Heart right ventricle (tissue), 16 donors: Measurements from ENCODE around the gene MAFG. TPM values are rescaled to one million over a fixed set of nuclear protein-coding genes. Genes with fewer than 3 reads are reported as not detected.
A peak's percentile ranks its signal among the peaks of the same experiment; 100 is the strongest.

Experiments
- ATAC-seq, 8 donors: fragments of 200-7000 bp; cut with Tn5 transposase; one replicate each; pipeline ENCODE4 v1.9.1; 2020; ENCODE audit warnings: mild to moderate bottlenecking in 8 of 8, moderate library complexity in 8 of 8, moderate number of reproducible peaks in 1 of 8
- DNase-seq, 2 donors: peaks; one replicate each; pipeline ENCODE4 v3.0.0-alpha.2; 2020
- H3K27ac ChIP-seq, 10 donors: fragments of 200-600 bp; sonication (generic) in 2 of 10; one replicate each; pipeline versions ENCODE4 v1.5.0 to v1.8.0; 2020 to 2022; ENCODE audit warnings: mild to moderate bottlenecking in 3 of 10
- H3K27me3 ChIP-seq, 7 donors: fragments of 200-600 bp; one replicate each; pipeline ENCODE4 v1.8.0; 2021 to 2022; ENCODE audit warnings: mild to moderate bottlenecking in 2 of 7
- H3K36me3 ChIP-seq, 9 donors: fragments of 200-600 bp; sonication (generic) in 1 of 9; one replicate each; pipeline versions ENCODE4 v1.5.0 to v1.8.0; 2020 to 2022; ENCODE audit warnings: mild to moderate bottlenecking in 2 of 9
- H3K4me1 ChIP-seq, 9 donors: fragments of 200-600 bp; sonication (generic) in 1 of 9; one replicate each; pipeline versions ENCODE4 v1.5.0 to v1.8.0; 2020 to 2022; ENCODE audit warnings: mild to moderate bottlenecking in 4 of 9
- H3K4me3 ChIP-seq, 10 donors: fragments of 200-600 bp; sonication (generic) in 2 of 10; one replicate each; pipeline versions ENCODE4 v1.5.0 to v1.8.0; 2020 to 2022; ENCODE audit warnings: mild to moderate bottlenecking in 7 of 10, moderate library complexity in 2 of 10
- H3K9me3 ChIP-seq, 11 donors: fragments of 200-600 bp in 10 of 11; sonication (generic) in 2 of 11; one replicate each; pipeline versions ENCODE4 v1.5.0 to v1.8.0; 2013 to 2022; ENCODE audit warnings: mild to moderate bottlenecking in 2 of 11, control low read depth in 1 of 11, moderate library complexity in 1 of 11
- WGBS, 2 donors: extraction: QIAGEN DNeasy Blood & Tissue Kit; methylation state at CpG; one replicate each; pipeline ENCODE4 v1.1.7; 2013; ENCODE audit warnings: inconsistent platforms in 1 of 2; 5-methylcytosine and 5-hydroxymethylcytosine counted together
- intact Hi-C, 10 donors: fragments of 100-400 bp; cut with DNase I; formaldehyde crosslinking; loops; one replicate each; pipeline versions ENCODE4 v1.11.1 to v1.14.2; 2022
- polyA plus RNA-seq, 2 donors: library from polyadenylated mRNA; stranded (reverse); fragments of 200-250 nt; gene quantifications; one replicate each; pipeline ENCODE4 v1.2.3, GENCODE V29; 2013
- total RNA-seq, 10 donors: library from RNA; stranded (reverse); fragmentation: NEBNext Ultra II Directional in 3 of 10; extraction: Animal tissue kit (Norgen Biotek cat#: 25700) in 3 of 10; gene quantifications; one replicate each; pipeline versions ENCODE4 v1.2.1 to v1.2.4, GENCODE V29; 2021 to 2023
- TF ChIP-seq, protein P1 (sequence below), 9 donors: fragments of 200-600 bp; sonication (generic) in 2 of 9; IDR thresholded peaks; one replicate each; pipeline versions ENCODE4 v1.5.0 to v1.8.0; 2021 to 2022; ENCODE audit warnings: antibody characterized with exemption in 9 of 9, mild to moderate bottlenecking in 5 of 9, moderate library complexity in 1 of 9
- donor health status: Arrhythmogenic right ventricular cardiomyopathy.
- donor health status: ischemic (EF 13 %, LVEDD 7.1; RV severe dilation, severe dysfunction).
- donor health status: healthy with polysubstance abuse.
- donor health status: DM: no; HTN: yes; CAD: no.
- donor health status: DM: no; HTN: no; CAD: no.
- donor health status: ischemic (EF 25% LVEDD 6.9; RV normal size, moderate dysfunction).
- donor health status: ischemic (EF 25% LVEDD 5.7; RV mildly dilated, moderate dysfunction).
- donor health status: healthy.
- donor health status: DM: yes; HTN: yes; CAD: no.
- donor health status: Ischemic cardiomyopathy.
- donor health status: ischemic (EF 35%, LVEDD 5.7; RV mildly dilated, moderate dysfunction).
- donor health status: nonischemic (EF 11% LVEDD 7.7; RV severe dilation, severe dysfunction).
- donor health status: DM: yes; HTN: yes; CAD: no.
- donor health status: PGD.
- donor health status: ischemic (EF 29% LVEDD 5.4; RV normal size, mild dysfunction).
- donor health status: nonischemic (EF 23%, LVEDD 6.1; RV moderate dilation, normal function).

The MAFG gene
- total and polyA plus RNA-seq, 12 donors: 10.5 to 30.9 (median 15.7) TPM

DNA sequence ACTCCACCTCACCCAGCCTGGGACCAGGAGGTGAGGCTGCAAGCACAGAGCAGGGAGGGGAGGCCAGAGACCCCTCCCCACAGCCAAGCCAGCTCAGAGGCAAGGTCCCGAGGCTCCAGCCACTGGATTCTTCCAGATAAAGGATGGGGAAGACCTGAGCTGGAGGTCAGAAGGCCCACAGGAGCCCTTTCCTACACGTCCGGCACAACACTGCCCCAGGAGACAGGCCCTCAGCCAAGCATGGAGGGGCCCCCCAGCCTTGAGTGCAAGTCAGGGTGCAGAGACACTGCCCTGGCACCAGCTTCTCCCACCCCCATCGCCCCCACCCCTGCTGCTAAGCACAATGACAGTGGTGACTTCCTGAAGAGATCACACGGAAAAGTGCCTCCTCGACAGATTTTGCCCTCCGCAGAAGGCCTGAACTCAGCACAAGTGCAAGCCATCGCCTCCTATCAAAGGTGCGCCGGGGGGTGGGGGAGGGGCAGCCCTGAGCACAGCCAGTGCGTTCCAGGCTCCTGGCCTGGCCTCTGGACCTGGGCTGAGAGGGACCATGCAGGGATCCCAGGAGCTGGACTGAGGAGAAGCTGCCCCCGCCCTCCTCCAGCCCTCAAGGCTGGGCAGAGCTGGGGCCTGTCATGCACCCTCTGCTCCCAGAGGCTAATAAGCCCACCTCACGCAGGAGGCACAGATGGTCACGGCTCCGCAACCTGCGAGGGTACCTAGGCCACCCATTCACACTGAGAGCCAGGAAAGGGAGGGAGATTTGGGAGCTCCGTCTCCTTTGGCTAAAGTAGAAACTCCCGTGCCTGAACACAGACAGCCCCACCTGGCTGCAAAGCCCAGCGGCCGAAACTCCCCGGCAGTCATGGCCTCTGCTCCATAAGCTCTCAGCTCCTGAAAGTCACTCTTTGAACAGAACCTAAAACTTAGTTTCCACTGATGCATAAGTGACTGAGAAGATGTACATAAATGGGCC is 2.7 kb downstream of the MAFG start:
- peaks cover 0 to 15% (median 0%) of the 10 kb centered on the region in 7 donors for H3K27me3 ChIP-seq
- no peaks in the 10 kb centered on the region for H3K9me3 ChIP-seq
- intact Hi-C loops: loop anchor here in 1 of 10 donors (5.0 kb wide), 1 partner anchor 48 kb away; no protein-coding TSS in a partner anchor
- WGBS, 2 donors: 59 to 66% methylated on average over 21 of the region's 21 CpGs
- DNase-seq (no peak), ATAC-seq (no peak)
- H3K4me3 ChIP-seq: peak overlapping the region in 1 of 10 donors; percentile 47
- TF ChIP-seq, protein P1, sequence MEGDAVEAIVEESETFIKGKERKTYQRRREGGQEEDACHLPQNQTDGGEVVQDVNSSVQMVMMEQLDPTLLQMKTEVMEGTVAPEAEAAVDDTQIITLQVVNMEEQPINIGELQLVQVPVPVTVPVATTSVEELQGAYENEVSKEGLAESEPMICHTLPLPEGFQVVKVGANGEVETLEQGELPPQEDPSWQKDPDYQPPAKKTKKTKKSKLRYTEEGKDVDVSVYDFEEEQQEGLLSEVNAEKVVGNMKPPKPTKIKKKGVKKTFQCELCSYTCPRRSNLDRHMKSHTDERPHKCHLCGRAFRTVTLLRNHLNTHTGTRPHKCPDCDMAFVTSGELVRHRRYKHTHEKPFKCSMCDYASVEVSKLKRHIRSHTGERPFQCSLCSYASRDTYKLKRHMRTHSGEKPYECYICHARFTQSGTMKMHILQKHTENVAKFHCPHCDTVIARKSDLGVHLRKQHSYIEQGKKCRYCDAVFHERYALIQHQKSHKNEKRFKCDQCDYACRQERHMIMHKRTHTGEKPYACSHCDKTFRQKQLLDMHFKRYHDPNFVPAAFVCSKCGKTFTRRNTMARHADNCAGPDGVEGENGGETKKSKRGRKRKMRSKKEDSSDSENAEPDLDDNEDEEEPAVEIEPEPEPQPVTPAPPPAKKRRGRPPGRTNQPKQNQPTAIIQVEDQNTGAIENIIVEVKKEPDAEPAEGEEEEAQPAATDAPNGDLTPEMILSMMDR (IDR thresholded peaks at IDR 0.05): no peak
- peak overlapping the region in 5 of 10 donors; percentile 28 to 97 (median 47) for H3K27ac ChIP-seq
- peaks cover 0 to 31% (median 10%) of the 10 kb centered on the region in 9 donors for H3K36me3 ChIP-seq
- H3K4me1 ChIP-seq: peaks cover 29 to 79% (median 53%) of the 10 kb centered on the region in 9 donors

DNA sequence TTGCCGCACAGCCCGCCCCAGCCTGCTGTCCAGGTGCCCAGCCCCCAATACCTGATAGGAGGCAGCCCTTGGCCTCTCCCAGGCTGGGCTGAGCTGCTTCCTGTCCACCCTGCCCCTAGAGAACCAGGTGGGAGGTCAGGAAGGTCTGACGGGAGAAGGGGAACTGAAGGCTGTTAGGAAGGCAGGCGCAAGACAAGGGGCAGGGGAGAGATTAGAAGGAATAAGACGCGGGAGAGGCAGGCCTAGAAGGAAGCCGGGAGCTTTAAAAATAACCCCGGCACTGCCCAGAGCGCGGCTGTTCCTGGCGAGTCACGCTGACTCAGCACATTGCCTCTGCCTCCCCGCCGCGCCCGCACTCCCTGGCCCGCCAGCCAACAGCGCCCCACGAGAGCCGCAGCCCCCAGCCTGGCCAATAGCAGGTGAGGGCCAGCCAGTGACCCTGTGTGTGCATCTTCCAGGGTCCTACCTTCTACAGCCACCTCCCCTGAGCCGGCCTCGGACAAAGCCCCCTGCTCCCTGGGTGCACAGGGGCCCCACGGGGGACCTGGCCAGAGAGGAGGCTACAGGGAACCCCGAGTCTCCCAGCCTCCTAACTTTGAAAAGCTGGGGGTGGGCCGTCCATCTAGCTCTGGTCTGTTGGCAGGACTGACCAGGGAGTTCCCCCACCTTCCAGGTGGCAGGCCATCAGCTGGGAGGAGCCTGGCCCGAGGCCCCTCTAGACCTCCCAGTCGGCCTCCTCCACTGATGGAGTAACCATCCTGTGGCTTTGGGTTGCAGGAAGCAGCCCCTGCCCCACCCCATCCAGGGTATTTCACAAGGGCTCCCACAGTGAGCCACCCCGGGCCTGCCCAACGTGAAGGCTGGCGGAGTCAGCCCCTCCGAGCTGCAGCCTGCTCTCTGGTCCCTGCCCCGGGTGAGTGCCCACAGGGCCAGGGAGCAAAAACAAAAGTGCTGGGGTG is 4.0 kb downstream of the MAFG start:
- peaks cover 29 to 86% (median 55%) of the 10 kb centered on the region in 9 donors for H3K4me1 ChIP-seq
- peak overlapping the region in 9 of 10 donors; percentile 3 to 97 (median 48) for H3K27ac ChIP-seq
- H3K4me3 ChIP-seq: peak overlapping the region in 8 of 10 donors; percentile 18 to 47 (median 32)
- H3K9me3 ChIP-seq: no peaks in the 10 kb centered on the region
- intact Hi-C loops: loop anchor here in 1 of 10 donors (5.0 kb wide), 1 partner anchor 46 kb away; no protein-coding TSS in a partner anchor
- peaks cover 0 to 7% (median 0%) of the 10 kb centered on the region in 7 donors for H3K27me3 ChIP-seq
- ATAC-seq: peak; percentile 16 to 49 (median 36)
- TF ChIP-seq, protein P1 (IDR thresholded peaks at IDR 0.05): no peak
- WGBS, 2 donors: 28 to 31% methylated on average over 32 of the region's 32 CpGs
- peaks cover 0 to 42% (median 10%) of the 10 kb centered on the region in 9 donors for H3K36me3 ChIP-seq
- peak; percentile 66 to 70 for DNase-seq

DNA sequence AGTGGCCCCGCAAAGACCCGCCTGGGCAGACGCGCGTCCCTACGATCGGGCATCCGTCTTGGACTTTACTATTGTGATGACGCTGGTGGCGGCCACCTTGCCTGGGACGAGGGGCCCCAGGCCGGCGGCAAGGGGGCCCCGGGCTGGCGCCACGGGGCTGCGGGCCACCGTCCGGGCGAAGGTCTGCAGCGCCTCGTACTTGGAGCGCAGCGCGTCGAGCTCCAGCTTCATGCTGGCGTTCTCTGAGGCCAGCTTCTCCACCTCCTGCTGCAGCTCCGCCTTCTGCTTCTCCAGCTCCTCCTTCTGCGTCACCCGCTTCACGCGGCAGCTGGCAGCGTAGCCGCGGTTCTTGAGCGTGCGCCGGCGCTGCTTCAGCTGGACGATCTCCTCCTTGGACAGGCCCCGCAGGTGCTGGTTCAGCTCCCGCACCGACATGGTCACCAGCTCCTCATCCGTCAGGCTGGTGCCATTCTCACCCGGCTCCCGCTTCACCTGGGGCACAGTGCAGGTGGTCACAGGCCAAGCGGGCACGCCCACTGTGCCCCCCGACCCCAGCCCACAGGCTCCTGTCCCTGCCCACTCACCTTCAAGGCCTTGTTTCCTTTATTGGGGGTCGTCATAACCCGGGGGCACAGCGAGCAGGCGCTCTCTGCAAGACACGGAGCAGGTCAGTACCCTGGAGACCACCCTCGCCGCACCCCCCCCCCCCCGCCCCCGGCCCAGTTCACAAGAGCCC is 4.8 kb downstream of the MAFG start:
- peaks cover 21 to 83% (median 53%) of the 10 kb centered on the region in 9 donors for H3K4me1 ChIP-seq
- H3K4me3 ChIP-seq: peak overlapping the region in 8 of 10 donors; percentile 18 to 47 (median 32)
- DNase-seq (no peak), ATAC-seq (no peak)
- WGBS, 2 donors: 89% methylated on average over 57 to 58 of the region's 58 CpGs
- intact Hi-C loops: loop anchor here in 1 of 10 donors (5.0 kb wide), 1 partner anchor 45 kb away; no protein-coding TSS in a partner anchor
- H3K27ac ChIP-seq: peak overlapping the region in 9 of 10 donors; percentile 3 to 97 (median 48)
- TF ChIP-seq, protein P1 (IDR thresholded peaks at IDR 0.05): no peak
- no peaks in the 10 kb centered on the region for H3K9me3 ChIP-seq
- H3K36me3 ChIP-seq: peaks cover 0 to 42% (median 10%) of the 10 kb centered on the region in 9 donors
- H3K27me3 ChIP-seq: no peaks in the 10 kb centered on the region
